ENCODE results near the gene HECW1. TPM values are rescaled to one million over a fixed set of nuclear protein-coding genes. Genes with fewer than 3 reads are reported as not detected.
A peak's percentile ranks its signal among the peaks of the same experiment; 100 is the strongest.

The HECW1 gene
- total RNA-seq, 8 experiments from 2014 or later = 0.09 to 16.7 (median 10.6) TPM

DNA sequence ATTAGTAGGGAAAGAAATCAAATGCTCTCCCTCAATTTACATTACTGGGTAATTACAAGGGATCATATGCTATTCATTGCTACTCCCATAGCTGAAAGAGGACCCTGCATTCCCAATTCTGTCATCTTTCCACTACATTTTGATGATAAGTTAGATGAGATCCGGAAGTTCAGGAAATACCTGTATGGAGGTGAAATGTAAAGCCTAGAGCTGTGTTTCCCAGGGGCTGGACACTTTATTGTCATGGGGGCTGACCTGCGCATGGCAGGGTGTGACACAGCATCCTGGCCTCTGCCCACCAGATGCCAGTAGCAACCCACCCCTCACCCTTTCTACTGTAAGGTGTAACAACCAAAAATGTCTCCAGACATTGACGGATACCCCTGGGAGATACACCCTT lies 56.6 kb downstream of the HECW1 start:
- WGBS, 10 experiments = 80 to 100% (median 87%) methylated on average over 1 to 3 of the region's 3 CpGs; no CpG with 5 or more reads in 4 of the 10 experiments
- in situ Hi-C loops (cut with MboI; ENCODE audit: low pct_unique_long_range_greater_than_20kb in 2 of 9, low sequenced_read_pairs in 9 of 9, unreplicated experiment in 9 of 9) = no loop called here
- Histone ChIP-seq H3K27ac (no peak overlapping the region), H3K4me1 (replicated peaks in 1 of 2) (no peaks in the 10 kb centered on the region), H3K4me3 (no peak overlapping the region)
- no peak for ATAC-seq (replicated peaks in 6 of 8)

GRCh38 chr7:43170571-43170970 lies 58.1 kb downstream of the HECW1 start:
- Histone ChIP-seq H3K27ac (no peak overlapping the region), H3K4me3 (no peak overlapping the region), H3K4me1 (replicated peaks in 1 of 2) (no peaks in the 10 kb centered on the region)
- 17 to 100% (median 50%) methylated on average over 1 to 3 of the region's 3 CpGs; no CpG with 5 or more reads in 3 of the 10 experiments for WGBS, 10 experiments
- in situ Hi-C loops (cut with MboI; ENCODE audit: low pct_unique_long_range_greater_than_20kb in 2 of 9, low sequenced_read_pairs in 9 of 9, unreplicated experiment in 9 of 9) = no loop called here
- no peak for ATAC-seq (replicated peaks in 6 of 8)

DNA sequence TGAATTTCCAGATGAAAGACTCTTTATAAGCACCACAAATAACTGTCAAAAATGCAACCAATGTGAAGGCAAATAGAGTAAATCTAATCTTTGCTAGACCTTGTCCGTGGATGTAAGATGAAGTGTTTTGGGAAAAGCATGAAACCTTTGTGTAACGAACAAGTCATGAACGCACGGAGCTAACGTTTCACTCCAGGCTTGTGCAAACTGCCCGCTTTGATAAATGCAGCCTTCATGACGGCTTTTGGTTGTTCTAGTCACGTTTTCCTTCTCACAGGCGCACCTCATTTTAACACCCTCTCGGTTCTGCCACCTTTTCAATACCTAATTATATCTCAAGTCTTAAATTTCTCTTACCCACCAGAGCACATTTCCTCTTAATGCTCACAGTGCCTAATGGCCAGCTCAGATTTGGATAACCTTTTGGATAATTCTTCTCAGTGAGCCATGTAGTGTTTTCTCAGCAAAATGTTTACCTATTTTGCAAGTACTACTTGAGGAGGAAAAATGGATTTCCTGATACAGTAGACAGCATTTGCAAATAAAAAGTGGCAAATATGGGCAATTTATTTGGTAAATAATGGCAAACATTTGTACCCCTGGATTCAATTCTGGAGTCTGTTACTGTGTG lies 63.2 kb downstream of the HECW1 start:
- no peak overlapping the region for H3K27ac ChIP-seq
- H3K4me3 ChIP-seq = no peak overlapping the region
- in situ Hi-C loops (cut with MboI; ENCODE audit: low pct_unique_long_range_greater_than_20kb in 2 of 9, low sequenced_read_pairs in 9 of 9, unreplicated experiment in 9 of 9) = no loop called here
- H3K4me1 ChIP-seq (replicated peaks in 1 of 2) = no peaks in the 10 kb centered on the region
- WGBS, 10 experiments = 50 to 95% (median 78%) methylated on average over 3 to 10 of the region's 10 CpGs
- no peak for ATAC-seq (replicated peaks in 6 of 8)

GRCh38 chr7:43179393-43179792 lies 66.9 kb downstream of the HECW1 start:
- WGBS, 10 experiments = 0 to 92% (median 68%) methylated on average over 1 to 2 of the region's 2 CpGs
- Histone ChIP-seq H3K4me1 (replicated peaks in 1 of 2) (no peaks in the 10 kb centered on the region), H3K4me3 (no peak overlapping the region), H3K27ac (no peak overlapping the region)
- ATAC-seq (replicated peaks in 6 of 8) = no peak
- in situ Hi-C loops (cut with MboI; ENCODE audit: low pct_unique_long_range_greater_than_20kb in 2 of 9, low sequenced_read_pairs in 9 of 9, unreplicated experiment in 9 of 9) = no loop called here

DNA sequence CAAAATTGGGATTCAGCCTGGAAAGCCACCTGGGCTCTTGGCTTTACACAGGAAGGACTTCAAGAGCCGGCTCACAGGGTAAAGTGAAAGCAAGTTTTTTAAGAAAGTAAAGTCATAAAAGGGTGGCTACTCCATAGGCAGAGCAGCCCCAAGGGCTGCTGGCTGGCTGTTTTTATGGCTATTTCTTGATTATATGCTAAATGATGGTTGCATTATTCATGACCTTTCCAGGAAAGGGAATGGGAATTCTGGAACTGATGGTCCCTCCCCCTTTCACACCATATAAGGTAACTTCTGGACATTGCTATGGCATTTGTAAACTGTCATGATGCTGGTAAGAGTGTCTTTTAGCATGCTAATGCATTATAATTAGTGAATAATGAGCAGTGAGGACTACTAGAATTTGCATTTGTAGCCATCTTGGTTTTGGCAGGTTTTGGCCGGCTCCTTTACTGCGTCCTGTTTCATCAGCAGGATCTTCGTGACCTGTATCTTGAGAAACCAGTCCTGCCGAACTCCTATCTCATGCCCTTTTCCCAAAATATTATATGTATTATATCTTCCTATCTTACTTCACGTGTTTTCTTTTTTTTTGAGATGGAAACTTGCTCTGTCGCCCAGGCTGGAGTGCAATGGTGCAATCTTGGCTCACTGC lies 80.5 kb downstream of the HECW1 start:
- peaks cover 0 to 20% of the 10 kb centered on the region in 2 donors for H3K4me1 ChIP-seq (replicated peaks in 1 of 2)

DNA sequence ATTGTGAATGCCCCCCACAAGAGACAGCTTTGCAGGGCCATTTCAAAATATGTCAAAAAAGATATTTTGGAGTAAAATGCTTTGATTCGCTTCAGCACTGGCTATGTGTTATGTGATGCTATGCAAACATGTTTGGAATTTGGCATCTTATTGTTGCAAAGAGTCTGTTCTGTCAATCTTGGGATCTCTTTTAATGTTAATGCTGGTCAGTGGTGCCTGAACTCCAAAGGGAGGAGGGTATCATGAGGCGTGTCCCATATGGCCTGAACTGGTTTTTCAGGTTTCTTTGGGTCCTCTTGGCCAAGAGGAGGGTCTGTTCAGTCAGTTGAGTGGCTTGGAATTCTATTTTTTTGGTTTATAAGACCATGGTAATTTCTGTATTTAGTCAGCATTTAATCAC lies 81.4 kb downstream of the HECW1 start:
- peaks cover 0 to 20% of the 10 kb centered on the region in 2 donors for H3K4me1 ChIP-seq (replicated peaks in 1 of 2)
- in situ Hi-C loops (cut with MboI; ENCODE audit: low pct_unique_long_range_greater_than_20kb in 2 of 9, low sequenced_read_pairs in 9 of 9, unreplicated experiment in 9 of 9) = no loop called here
- H3K27ac ChIP-seq = no peak overlapping the region
- no peak for ATAC-seq (replicated peaks in 6 of 8)
- 65 to 100% (median 76%) methylated on average over 1 to 2 of the region's 2 CpGs; no CpG with 5 or more reads in 3 of the 10 experiments for WGBS, 10 experiments
- no peak overlapping the region for H3K4me3 ChIP-seq

More for the DNA sequence above, 80.5 kb downstream of the HECW1 start:
- H3K4me3 ChIP-seq = no peak overlapping the region
- 43 to 100% (median 88%) methylated on average over 1 to 7 of the region's 7 CpGs for WGBS, 10 experiments
- ATAC-seq (replicated peaks in 6 of 8) = peak in 3 of 8 experiments; percentile 62 to 84 (median 78)
- no peak overlapping the region for H3K27ac ChIP-seq
- in situ Hi-C loops (cut with MboI; ENCODE audit: low pct_unique_long_range_greater_than_20kb in 2 of 9, low sequenced_read_pairs in 9 of 9, unreplicated experiment in 9 of 9) = no loop called here

- Histone ChIP-seq H3K4me1 (replicated peaks in 1 of 2) (peaks cover 0 to 20% of the 10 kb centered on the region in 2 donors), H3K4me3 (no peak overlapping the region), H3K27ac (no peak overlapping the region)
- ATAC-seq (replicated peaks in 6 of 8) = no peak
- WGBS, 10 experiments = 69 to 100% (median 95%) methylated on average over 1 to 3 of the region's 7 CpGs; no CpG with 5 or more reads in 4 of the 10 experiments
- in situ Hi-C loops (cut with MboI; ENCODE audit: low pct_unique_long_range_greater_than_20kb in 2 of 9, low sequenced_read_pairs in 9 of 9, unreplicated experiment in 9 of 9) = no loop called here
These were observed 82.8 kb downstream of the HECW1 start for GRCh38 chr7:43195256-43195655.

DNA sequence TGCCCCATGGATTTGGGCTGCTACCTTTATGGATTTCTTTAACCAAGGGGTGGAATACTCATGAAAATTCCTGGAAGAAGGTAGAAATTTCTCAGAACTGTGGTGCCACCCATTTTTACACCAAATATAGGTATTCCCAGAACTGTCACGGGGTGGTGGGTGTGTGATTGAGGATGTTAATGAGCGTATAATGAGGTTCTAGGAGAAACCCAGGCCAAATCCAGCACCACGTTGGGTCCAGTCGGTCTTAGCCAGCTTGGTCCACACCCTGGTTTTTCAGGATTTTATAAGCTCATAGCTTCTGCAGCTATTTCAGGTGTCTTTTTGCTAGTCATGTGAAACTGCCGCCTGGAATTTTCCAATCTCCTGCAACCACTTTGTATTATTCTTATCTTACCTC lies 83.3 kb downstream of the HECW1 start:
- Histone ChIP-seq H3K4me3 (no peak overlapping the region), H3K4me1 (replicated peaks in 1 of 2) (peaks cover 0 to 20% of the 10 kb centered on the region in 2 donors), H3K27ac (no peak overlapping the region)
- ATAC-seq (replicated peaks in 6 of 8) = no peak
- in situ Hi-C loops (cut with MboI; ENCODE audit: low pct_unique_long_range_greater_than_20kb in 2 of 9, low sequenced_read_pairs in 9 of 9, unreplicated experiment in 9 of 9) = no loop called here
- WGBS, 10 experiments = 42 to 100% (median 87%) methylated on average over 1 to 5 of the region's 5 CpGs; no CpG with 5 or more reads in 1 of the 10 experiments

DNA sequence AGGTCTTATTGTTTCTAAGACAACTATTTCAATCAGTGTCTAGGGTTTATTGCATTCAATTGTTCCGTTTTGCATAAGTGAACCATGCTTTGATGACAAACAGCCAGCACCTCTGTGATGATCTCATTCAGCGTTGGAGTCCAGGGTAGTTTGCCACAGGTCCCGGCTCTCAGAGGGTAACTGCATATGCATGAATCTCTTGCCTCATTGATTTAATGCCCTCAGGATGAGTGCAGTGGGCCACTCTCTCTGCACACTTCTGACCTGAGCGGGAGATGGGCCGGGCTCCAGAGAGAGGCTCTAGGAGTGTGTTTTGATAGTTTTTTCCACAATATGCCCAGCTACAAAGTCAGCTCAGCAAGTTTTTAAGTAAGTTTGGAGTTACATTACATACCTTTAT lies 83.9 kb downstream of the HECW1 start:
- H3K4me3 ChIP-seq = no peak overlapping the region
- in situ Hi-C loops (cut with MboI; ENCODE audit: low pct_unique_long_range_greater_than_20kb in 2 of 9, low sequenced_read_pairs in 9 of 9, unreplicated experiment in 9 of 9) = no loop called here
- H3K4me1 ChIP-seq (replicated peaks in 1 of 2) = peaks cover 0 to 20% of the 10 kb centered on the region in 2 donors
- WGBS, 10 experiments = 11 to 90% (median 64%) methylated on average over 3 to 5 of the region's 5 CpGs; no CpG with 5 or more reads in 4 of the 10 experiments
- no peak overlapping the region for H3K27ac ChIP-seq
- ATAC-seq (replicated peaks in 6 of 8) = peak; percentile 35 to 100 (median 100)

DNA sequence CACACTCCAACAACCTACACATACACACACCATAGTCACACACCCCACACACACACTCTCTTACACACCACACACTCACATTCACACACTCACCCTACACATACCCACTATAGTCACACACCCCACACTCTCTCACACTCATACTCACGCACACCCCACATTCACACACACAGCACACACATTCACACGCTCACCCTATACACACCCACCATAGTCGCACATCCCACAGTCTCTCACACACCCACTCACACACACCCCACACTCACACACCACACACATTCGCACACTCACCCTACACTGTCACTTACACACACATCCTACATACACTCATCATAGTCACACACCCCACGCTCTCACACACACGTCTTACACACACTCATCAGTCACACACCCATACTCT lies 85.6 kb downstream of the HECW1 start:
- in situ Hi-C loops (cut with MboI; ENCODE audit: low pct_unique_long_range_greater_than_20kb in 2 of 9, low sequenced_read_pairs in 9 of 9, unreplicated experiment in 9 of 9) = no loop called here
- Histone ChIP-seq H3K27ac (no peak overlapping the region), H3K4me1 (replicated peaks in 1 of 2) (peaks cover 0 to 20% of the 10 kb centered on the region in 2 donors), H3K4me3 (no peak overlapping the region)
- WGBS, 10 experiments = 90 to 100% (median 100%) methylated on average over 1 to 2 of the region's 6 CpGs; no CpG with 5 or more reads in 4 of the 10 experiments
- ATAC-seq (replicated peaks in 6 of 8) = no peak

DNA sequence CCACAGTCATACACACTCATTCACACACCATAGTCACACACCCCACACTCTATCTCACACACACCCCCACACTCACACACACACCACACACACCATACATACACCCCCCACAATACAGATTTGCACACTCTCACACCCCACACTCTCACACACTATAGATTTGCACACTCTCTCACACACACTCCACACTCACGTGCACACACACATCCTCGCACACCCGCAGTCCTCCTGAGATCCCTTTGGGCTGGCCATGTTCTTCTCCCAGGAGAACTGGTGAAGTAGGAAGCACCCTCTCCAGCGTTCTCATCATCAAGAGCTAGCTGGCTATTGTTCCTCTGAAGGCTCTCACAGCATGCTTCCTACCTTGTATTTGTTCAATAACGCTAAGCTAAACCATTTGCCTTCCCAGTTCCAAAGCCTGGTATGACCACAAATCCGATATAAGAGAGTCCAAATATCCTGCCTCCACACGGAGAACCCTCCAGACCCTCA lies 86.2 kb downstream of the HECW1 start:
- WGBS, 10 experiments = 63 to 100% (median 77%) methylated on average over 1 to 6 of the region's 7 CpGs; no CpG with 5 or more reads in 2 of the 10 experiments
- ATAC-seq (replicated peaks in 6 of 8) = no peak
- H3K4me3 ChIP-seq = no peak overlapping the region
- H3K4me1 ChIP-seq (replicated peaks in 1 of 2) = peaks cover 0 to 20% of the 10 kb centered on the region in 2 donors
- H3K27ac ChIP-seq = no peak overlapping the region
- in situ Hi-C loops (cut with MboI; ENCODE audit: low pct_unique_long_range_greater_than_20kb in 2 of 9, low sequenced_read_pairs in 9 of 9, unreplicated experiment in 9 of 9) = no loop called here

- Histone ChIP-seq H3K4me3 (no peak overlapping the region), H3K27ac (no peak overlapping the region), H3K4me1 (replicated peaks in 1 of 2) (peaks cover 0 to 20% of the 10 kb centered on the region in 2 donors)
- in situ Hi-C loops (cut with MboI; ENCODE audit: low pct_unique_long_range_greater_than_20kb in 2 of 9, low sequenced_read_pairs in 9 of 9, unreplicated experiment in 9 of 9) = no loop called here
- WGBS, 10 experiments = 0 to 85% (median 76%) methylated on average over 4 to 8 of the region's 8 CpGs
- peak in 1 of 8 experiments; percentile 25 for ATAC-seq (replicated peaks in 6 of 8)
These were observed 87.1 kb downstream of the HECW1 start for GRCh38 chr7:43199371-43200160.

- no peak overlapping the region for H3K27ac ChIP-seq
- in situ Hi-C loops (cut with MboI; ENCODE audit: low pct_unique_long_range_greater_than_20kb in 2 of 9, low sequenced_read_pairs in 9 of 9, unreplicated experiment in 9 of 9) = no loop called here
- H3K4me3 ChIP-seq = no peak overlapping the region
- ATAC-seq (replicated peaks in 6 of 8) = no peak
- H3K4me1 ChIP-seq (replicated peaks in 1 of 2) = peaks cover 0 to 8% of the 10 kb centered on the region in 2 donors
- 43 to 100% (median 94%) methylated on average over 1 to 2 of the region's 2 CpGs; no CpG with 5 or more reads in 1 of the 10 experiments for WGBS, 10 experiments
These were observed 89.5 kb downstream of the HECW1 start for GRCh38 chr7:43201912-43202311.
